Subcutaneous abdominal adipose tissue (tissue), 5 donors: ENCODE results near the gene NUDT4B.
"Not testable (repeated sequence)": the region's sequence is repeated elsewhere in the genome, so short reads cannot be mapped to it uniquely, and the experiment has no call there.

Experiments
- H3K27ac ChIP-seq: one replicate; pipeline ENCODE4 v1.7.0; 2013; ENCODE audit warnings: low read depth, mild to moderate bottlenecking, inconsistent platforms, low read length, moderate library complexity
- H3K27me3 ChIP-seq, 5 donors: one replicate each; pipeline ENCODE4 v1.7.0; 2013; ENCODE audit warnings: low read length in 5 of 5, inconsistent platforms in 1 of 5; ENCODE audit not compliant: control insufficient read depth in 5 of 5, insufficient read depth in 4 of 5
- H3K36me3 ChIP-seq, 5 donors: one replicate each; pipeline ENCODE4 v1.7.0; 2013; ENCODE audit warnings: low read length in 5 of 5; ENCODE audit not compliant: control insufficient read depth in 5 of 5, insufficient read depth in 5 of 5
- H3K4me1 ChIP-seq, 5 donors: one replicate each; pipeline ENCODE4 v1.7.0; 2013; ENCODE audit warnings: low read length in 5 of 5, mild to moderate bottlenecking in 3 of 5, moderate library complexity in 1 of 5; ENCODE audit not compliant: control insufficient read depth in 5 of 5, insufficient read depth in 5 of 5
- H3K4me3 ChIP-seq, 5 donors: one replicate each; pipeline ENCODE4 v1.7.0; 2013; ENCODE audit warnings: low read length in 5 of 5, low read depth in 1 of 5
- H3K9ac ChIP-seq, 5 donors: one replicate each; pipeline ENCODE4 v1.7.0; 2013; ENCODE audit warnings: low read length in 5 of 5, mild to moderate bottlenecking in 4 of 5, moderate library complexity in 3 of 5
- H3K9me3 ChIP-seq, 5 donors: one replicate each; pipeline ENCODE4 v1.7.0; 2013; ENCODE audit warnings: low read length in 5 of 5; ENCODE audit not compliant: control insufficient read depth in 5 of 5
- donor health status: healthy.
- donor health status: healthy.
- donor health status: healthy.
- donor health status: healthy.
- donor health status: healthy.

Gene NUDT4B

GRCh38 chr1:148793762-148794332, 45.3 kb downstream of the NUDT4B start:
- H3K9me3 ChIP-seq, H3K4me1 ChIP-seq, H3K27me3 ChIP-seq, H3K36me3 ChIP-seq, H3K27ac ChIP-seq, H3K9ac ChIP-seq, H3K4me3 ChIP-seq: not testable (repeated sequence)
